HG03095 (cell line): Measurements from ENCODE around the gene GPNMB.
"Not testable (repeated sequence)": the region's sequence is repeated elsewhere in the genome, so short reads cannot be mapped to it uniquely, and the experiment has no call there.

Source experiments
- ATAC-seq: cut with Tn5 transposase; IDR thresholded peaks from one replicate; pipeline ENCODE4 v1.9.1; 2021; ENCODE audit warnings: moderate library complexity; ENCODE audit not compliant: unreplicated experiment

GPNMB gene

GRCh38 chr7:23298141-23298881, 51.7 kb downstream of the GPNMB start:
- ATAC-seq = no peak

- peak; percentile 100 for ATAC-seq
Measured at GRCh38 chr7:23298885-23299769, 52.6 kb downstream of the GPNMB start, which contains the start of gene MALSU1. Gene MALSU1, plus strand, starts transcription at chr7:23299339. Its CDS starts 14 bp downstream, at chr7:23299353.

- no peak for ATAC-seq
Measured at GRCh38 chr7:23299770-23300300, 53.3 kb downstream of the GPNMB start.

- no peak for ATAC-seq
Measured at GRCh38 chr7:23306936-23307521, 60.5 kb downstream of the GPNMB start.

- no peak for ATAC-seq
Measured at GRCh38 chr7:23308754-23309153, 62.2 kb downstream of the GPNMB start.

- ATAC-seq = not testable (repeated sequence)
Measured at GRCh38 chr7:23312141-23312540, 65.6 kb downstream of the GPNMB start.

GRCh38 chr7:23315366-23315765, 68.8 kb downstream of the GPNMB start:
- no peak for ATAC-seq
